Gastrocnemius medialis (tissue), 4 donors: Measurements from ENCODE around the gene RHOV.

Experiments used
- CTCF ChIP-seq, 5 experiments: fragments of 450-650 bp in 3 of 5; fragments of 200-600 bp in 2 of 5; sonication (generic) in 2 of 5; IDR thresholded peaks in 4 of 5; conservative IDR thresholded peaks in 1 of 5; 1 replicate in 4 of 5; 2 replicates in 1 of 5; pipeline ENCODE4 v1.5.1; 2016 to 2019; ENCODE audit warnings: antibody characterized with exemption in 5 of 5, mild to moderate bottlenecking in 3 of 5, moderate library complexity in 3 of 5
- POLR2A ChIP-seq, 2 donors: fragments of 450-650 bp; IDR thresholded peaks; one replicate each; pipeline ENCODE4 v1.6.1; 2017; ENCODE audit warnings: antibody characterized with exemption in 2 of 2, mild to moderate bottlenecking in 2 of 2, moderate library complexity in 2 of 2

DNA sequence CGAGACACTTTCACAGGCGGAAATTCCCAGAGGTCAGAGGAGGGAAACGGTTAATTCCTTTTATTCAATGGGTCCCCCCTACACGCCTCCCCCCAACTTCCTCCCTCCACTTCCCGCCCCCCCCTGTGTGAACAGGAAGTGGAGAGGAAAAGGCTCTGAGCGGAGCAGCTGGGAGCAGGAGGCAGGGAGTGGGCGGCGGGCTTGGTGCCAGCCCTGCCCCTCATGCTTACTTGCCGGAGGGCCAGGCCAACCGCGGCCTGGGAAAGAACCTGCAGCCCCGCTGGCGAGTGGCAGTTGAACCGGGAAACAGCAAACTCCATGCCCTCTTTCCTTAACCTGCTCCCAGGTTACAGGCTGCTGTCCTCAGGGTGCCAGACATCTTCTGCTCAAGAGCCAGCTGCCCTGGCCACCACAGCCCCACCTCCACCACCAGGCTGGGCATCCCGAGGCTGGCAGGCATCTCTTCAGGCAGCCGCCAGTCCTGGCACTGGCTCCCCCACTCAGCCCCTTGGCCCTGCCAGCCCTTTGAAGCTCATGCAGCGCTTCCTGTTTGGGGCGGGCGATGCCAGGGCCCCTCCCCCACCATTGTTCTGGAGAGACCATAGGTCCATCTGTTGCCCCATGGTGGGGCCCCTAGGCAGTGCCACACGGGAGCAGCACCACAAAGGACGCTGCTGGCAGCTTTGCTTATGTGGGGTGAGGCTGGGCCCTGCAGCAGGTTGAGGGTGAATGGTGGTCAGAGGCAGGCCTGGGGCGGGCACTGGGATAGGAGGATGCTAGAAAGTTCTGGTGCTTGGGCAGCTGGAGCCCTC lies 33.2 kb upstream of the RHOV start:
- no peak for TF ChIP-seq CTCF (IDR thresholded peaks at IDR 0.05 in 4 of 5, conservative IDR thresholded peaks at IDR 0.05 in 1 of 5)
- no peak for TF ChIP-seq POLR2A (IDR thresholded peaks at IDR 0.05)
